Measurements from ENCODE around the gene EFCAB8. TPM values are rescaled to one million over a fixed set of nuclear protein-coding genes. Genes with fewer than 3 reads are reported as not detected.
"Not testable (repeated sequence)": the region's sequence is repeated elsewhere in the genome, so short reads cannot be mapped to it uniquely, and the experiment has no call there.

Gene EFCAB8
- total RNA-seq, 1 donor from 2014 or later, result 0.41 TPM

GRCh38 chr20:32861446-32861845 lies 2.7 kb downstream of the EFCAB8 start:
- Mint-ChIP-seq H3K4me3 (ENCODE audit: unreplicated experiment) (no peak overlapping the region), H3K36me3 (ENCODE audit: low read depth, unreplicated experiment) (peaks cover 6% of the 10 kb centered on the region), H3K27me3 (ENCODE audit: low read depth, unreplicated experiment) (peaks cover 4% of the 10 kb centered on the region), H3K9me3 (ENCODE audit: unreplicated experiment) (no peaks in the 10 kb centered on the region), H3K4me1 (ENCODE audit: low read depth, unreplicated experiment) (no peaks in the 10 kb centered on the region), H3K27ac (ENCODE audit: unreplicated experiment) (no peak overlapping the region)
- H3K4me2 ChIP-seq (ENCODE audit: low read length), result no peak overlapping the region
- H3K79me2 ChIP-seq (ENCODE audit: insufficient read depth, low read length), result peaks cover 3% of the 10 kb centered on the region
- H3K4me1 ChIP-seq (ENCODE audit: insufficient read depth, low read length), result no peaks in the 10 kb centered on the region
- H3K27ac ChIP-seq (ENCODE audit: low read depth, low read length), result no peak overlapping the region
- peaks cover 13% of the 10 kb centered on the region for H3K36me3 ChIP-seq (ENCODE audit: insufficient read depth, low read length)
- no peaks in the 10 kb centered on the region for H3K27me3 ChIP-seq (ENCODE audit: insufficient read depth, low read length)
- no peak for FAIRE-seq
- no peak for TF ChIP-seq EZH2 (IDR thresholded peaks at IDR 0.05; ENCODE audit: insufficient read depth, low read length)
- TF ChIP-seq CTCF (IDR thresholded peaks at IDR 0.05; ENCODE audit: insufficient read depth, low read depth, low read length), result no peak
- no peak overlapping the region for H2AFZ ChIP-seq (ENCODE audit: low read depth, low read length)
- no peak overlapping the region for H3K4me3 ChIP-seq (ENCODE audit: insufficient read depth, low read depth, low read length)
- no peak overlapping the region for H3K9ac ChIP-seq (ENCODE audit: low read length)
- no peak for DNase-seq (ENCODE audit: low read depth)
- peaks cover 23% of the 10 kb centered on the region for H4K20me1 ChIP-seq (ENCODE audit: insufficient read depth, low read length)
- no peaks in the 10 kb centered on the region for H3K9me3 ChIP-seq (ENCODE audit: insufficient read depth, low read depth, low read length)

GRCh38 chr20:32869562-32869961 lies 10.8 kb downstream of the EFCAB8 start:
- FAIRE-seq, result no peak
- Mint-ChIP-seq H3K9me3 (ENCODE audit: unreplicated experiment) (no peaks in the 10 kb centered on the region), H3K4me3 (ENCODE audit: unreplicated experiment) (no peak overlapping the region)

GRCh38 chr20:32870526-32870925 lies 11.8 kb downstream of the EFCAB8 start:
- not testable (repeated sequence) for H3K27ac Mint-ChIP-seq (ENCODE audit: unreplicated experiment); H3K27me3 ChIP-seq (ENCODE audit: insufficient read depth, low read length); H3K9me3 ChIP-seq (ENCODE audit: insufficient read depth, low read depth, low read length); H3K4me3 ChIP-seq (ENCODE audit: insufficient read depth, low read depth, low read length); FAIRE-seq; H3K27ac ChIP-seq (ENCODE audit: low read depth, low read length); H3K4me1 Mint-ChIP-seq (ENCODE audit: low read depth, unreplicated experiment); H3K36me3 ChIP-seq (ENCODE audit: insufficient read depth, low read length); H3K36me3 Mint-ChIP-seq (ENCODE audit: low read depth, unreplicated experiment); H4K20me1 ChIP-seq (ENCODE audit: insufficient read depth, low read length); H3K9me3 Mint-ChIP-seq (ENCODE audit: unreplicated experiment); DNase-seq (ENCODE audit: low read depth); H3K9ac ChIP-seq (ENCODE audit: low read length); H3K4me3 Mint-ChIP-seq (ENCODE audit: unreplicated experiment); H3K4me1 ChIP-seq (ENCODE audit: insufficient read depth, low read length); H2AFZ ChIP-seq (ENCODE audit: low read depth, low read length); H3K27me3 Mint-ChIP-seq (ENCODE audit: low read depth, unreplicated experiment); H3K79me2 ChIP-seq (ENCODE audit: insufficient read depth, low read length); H3K4me2 ChIP-seq (ENCODE audit: low read length)

More at GRCh38 chr20:32869562-32869961, 10.8 kb downstream of the EFCAB8 start:
- H3K4me1 Mint-ChIP-seq (ENCODE audit: low read depth, unreplicated experiment), result no peaks in the 10 kb centered on the region
- Histone ChIP-seq H3K27me3 (ENCODE audit: insufficient read depth, low read length) (no peaks in the 10 kb centered on the region), H2AFZ (ENCODE audit: low read depth, low read length) (no peak overlapping the region), H3K4me1 (ENCODE audit: insufficient read depth, low read length) (no peaks in the 10 kb centered on the region), H4K20me1 (ENCODE audit: insufficient read depth, low read length) (no peaks in the 10 kb centered on the region), H3K9ac (ENCODE audit: low read length) (no peak overlapping the region), H3K27ac (ENCODE audit: low read depth, low read length) (no peak overlapping the region), H3K36me3 (ENCODE audit: insufficient read depth, low read length) (no peaks in the 10 kb centered on the region), H3K9me3 (ENCODE audit: insufficient read depth, low read depth, low read length) (no peaks in the 10 kb centered on the region), H3K4me2 (ENCODE audit: low read length) (no peak overlapping the region), H3K4me3 (ENCODE audit: insufficient read depth, low read depth, low read length) (no peak overlapping the region), H3K79me2 (ENCODE audit: insufficient read depth, low read length) (no peaks in the 10 kb centered on the region)
- H3K27ac Mint-ChIP-seq (ENCODE audit: unreplicated experiment), result no peak overlapping the region
- TF ChIP-seq EZH2 (IDR thresholded peaks at IDR 0.05; ENCODE audit: insufficient read depth, low read length), result no peak
- TF ChIP-seq CTCF (IDR thresholded peaks at IDR 0.05; ENCODE audit: insufficient read depth, low read depth, low read length), result no peak
- peaks cover 4% of the 10 kb centered on the region for H3K27me3 Mint-ChIP-seq (ENCODE audit: low read depth, unreplicated experiment)
- no peaks in the 10 kb centered on the region for H3K36me3 Mint-ChIP-seq (ENCODE audit: low read depth, unreplicated experiment)
- no peak for DNase-seq (ENCODE audit: low read depth)

All from astrocyte (in vitro differentiated cells and primary cell).